SK-N-SH treated with all-trans-retinoic acid at 6 μM for 48 hours (cell line): ENCODE results near the gene TEX52.

Experiments
- ATAC-seq: fragments of 200-7000 bp; cut with Tn5 transposase; 3 replicates; pipeline ENCODE4 v1.9.1; 2020; ENCODE audit warnings: mild to moderate bottlenecking, moderate library complexity
- ARNTL ChIP-seq: fragments of 450-650 bp; formaldehyde crosslinking; IDR thresholded peaks from 2 replicates; pipeline ENCODE4 v1.5.0; 2020; ENCODE audit warnings: low read depth, mild to moderate bottlenecking, moderate library complexity, borderline replicate concordance
- BACH2 ChIP-seq: fragments of 250-450 bp; sonication (Bioruptor Pico); IDR thresholded peaks from 2 replicates; pipeline ENCODE4 v1.9.0; 2021; ENCODE audit warnings: mild to moderate bottlenecking, borderline replicate concordance
- ESRRG ChIP-seq: fragments of 250-450 bp; sonication (Bioruptor Pico); IDR thresholded peaks from 2 replicates; pipeline ENCODE4 v1.6.1; 2021; ENCODE audit warnings: mild to moderate bottlenecking
- ISL1 ChIP-seq: fragments of 250-450 bp; sonication (Bioruptor Pico); IDR thresholded peaks from 2 replicates; pipeline ENCODE4 v2.1.2; 2022; ENCODE audit warnings: mild to moderate bottlenecking, moderate library complexity
- OSR1 ChIP-seq: fragments of 250-450 bp; sonication (Bioruptor Pico); IDR thresholded peaks from 2 replicates; pipeline ENCODE4 v1.8.0; 2022; ENCODE audit warnings: moderate library complexity, mild to moderate bottlenecking, inconsistent platforms
- PPARA ChIP-seq: fragments of 250-450 bp; sonication (Bioruptor Pico); IDR thresholded peaks from 2 replicates; pipeline ENCODE4 v1.5.0; 2020; ENCODE audit warnings: mild to moderate bottlenecking, borderline replicate concordance
- RARB ChIP-seq: fragments of 250-450 bp; sonication (Bioruptor Pico); IDR thresholded peaks from 2 replicates; pipeline ENCODE4 v1.8.0; 2021; ENCODE audit warnings: mild to moderate bottlenecking, moderate library complexity
- SNAI2 ChIP-seq: fragments of 250-450 bp; sonication (Bioruptor Pico); IDR thresholded peaks from 2 replicates; pipeline ENCODE4 v1.5.0; 2020; ENCODE audit warnings: mild to moderate bottlenecking, moderate library complexity
- TCF4 ChIP-seq: fragments of 250-450 bp; sonication (Bioruptor Pico); IDR thresholded peaks from 2 replicates; pipeline ENCODE4 v1.8.0; 2021; ENCODE audit warnings: mild to moderate bottlenecking, moderate library complexity, borderline replicate concordance
- TOX ChIP-seq: fragments of 250-450 bp; sonication (Bioruptor Pico); IDR thresholded peaks from 2 replicates; pipeline ENCODE4 v1.8.0; 2021; ENCODE audit warnings: mild to moderate bottlenecking, moderate library complexity, borderline replicate concordance
- ZC3H10 ChIP-seq: fragments of 250-450 bp; sonication (Bioruptor Pico); IDR thresholded peaks from 2 replicates; pipeline ENCODE4 v1.5.1; 2021; ENCODE audit warnings: mild to moderate bottlenecking, moderate library complexity
- ZFP3 ChIP-seq: fragments of 250-450 bp; sonication (Bioruptor Pico); IDR thresholded peaks from 2 replicates; pipeline ENCODE4 v1.5.0; 2020; ENCODE audit warnings: mild to moderate bottlenecking, moderate library complexity
- ZFP30 ChIP-seq: fragments of 450-650 bp; formaldehyde crosslinking; IDR thresholded peaks from 2 replicates; pipeline ENCODE4 v1.5.0; 2022; ENCODE audit warnings: mild to moderate bottlenecking, moderate library complexity
- ZNF565 ChIP-seq: fragments of 450-650 bp; formaldehyde crosslinking; conservative IDR thresholded peaks from 2 replicates; pipeline ENCODE4 v1.5.0; 2020; ENCODE audit warnings: low read depth, mild to moderate bottlenecking, moderate library complexity
- ZNF70 ChIP-seq: fragments of 450-650 bp; formaldehyde crosslinking; IDR thresholded peaks from 2 replicates; pipeline ENCODE4 v1.5.0; 2020; ENCODE audit warnings: mild to moderate bottlenecking, moderate library complexity
- ZNF8 ChIP-seq: fragments of 450-650 bp; formaldehyde crosslinking; IDR thresholded peaks from 2 replicates; pipeline ENCODE4 v1.5.0; 2020; ENCODE audit warnings: mild to moderate bottlenecking, moderate library complexity
- TF ChIP-seq, protein P1 (sequence below): fragments of 250-450 bp; sonication (Bioruptor Pico); IDR thresholded peaks from 2 replicates; pipeline ENCODE4 v1.5.0; 2020; ENCODE audit warnings: mild to moderate bottlenecking, moderate library complexity
- TF ChIP-seq, protein P2 (sequence below): fragments of 250-450 bp; sonication (Bioruptor Pico); IDR thresholded peaks from 2 replicates; pipeline ENCODE4 v1.5.1; 2021; ENCODE audit warnings: mild to moderate bottlenecking, moderate library complexity
- TF ChIP-seq, protein P3 (sequence below): fragments of 250-450 bp; sonication (Bioruptor Pico); IDR thresholded peaks from 2 replicates; pipeline ENCODE4 v1.8.0; 2021; ENCODE audit warnings: low read depth, mild to moderate bottlenecking, moderate library complexity, borderline replicate concordance
- TF ChIP-seq, protein P4 (sequence below): fragments of 250-450 bp; sonication (Bioruptor Pico); IDR thresholded peaks from 2 replicates; pipeline ENCODE4 v1.5.1; 2020; ENCODE audit warnings: low read depth, mild to moderate bottlenecking, moderate library complexity

Gene TEX52

DNA sequence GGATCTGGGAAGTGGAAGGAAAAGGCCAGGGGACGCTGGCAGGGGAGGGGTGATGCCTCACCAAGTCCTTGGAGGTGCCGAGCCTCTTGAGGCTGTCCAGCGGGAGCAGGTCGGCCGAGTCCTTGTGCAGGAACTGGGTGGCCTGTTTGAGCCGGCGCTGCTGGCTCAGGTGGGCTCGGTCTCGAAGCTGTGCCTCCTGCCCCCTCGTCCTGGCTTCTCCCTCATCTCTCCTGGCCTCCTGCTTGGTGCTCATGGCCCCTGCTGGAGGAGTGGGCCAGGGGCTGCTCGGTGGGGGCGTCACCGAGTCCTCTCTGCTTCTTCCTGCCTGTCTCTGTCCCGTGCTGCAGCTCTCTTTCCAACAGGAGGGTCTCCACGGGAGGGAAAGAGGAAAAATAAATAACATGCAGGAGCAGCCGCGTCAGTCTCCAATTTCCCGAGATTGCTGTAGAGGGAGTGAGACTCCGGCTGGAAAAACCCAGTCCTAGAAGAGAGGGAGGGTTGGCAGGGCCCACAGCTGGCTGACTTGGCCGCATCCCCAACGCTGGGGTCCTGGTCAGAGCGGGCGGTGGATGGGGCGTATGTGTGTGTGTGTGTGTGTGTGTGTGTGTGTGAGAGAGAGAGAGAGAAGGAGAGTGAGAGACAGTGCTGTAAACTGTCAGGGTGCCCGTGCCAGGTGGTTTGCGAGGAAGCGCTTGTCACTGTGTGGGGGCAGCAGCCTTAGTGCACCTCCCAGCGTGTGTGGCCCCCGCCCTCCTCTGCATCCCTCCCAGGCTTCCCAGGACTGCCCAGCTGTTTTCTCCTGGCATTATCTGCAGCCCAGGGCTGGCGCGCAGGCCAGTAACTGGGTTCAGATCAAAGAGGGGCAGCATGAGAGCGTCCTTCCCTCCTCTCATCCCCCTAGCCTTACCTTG lies 22.0 kb downstream of the TEX52 start, which contains the start of gene NRIP2:
Gene NRIP2, minus strand, starts transcription at position 455 of the 911 bp plus-strand sequence. Its CDS starts 52 bp downstream, at position 403.
- peak; percentile 82 for ATAC-seq

DNA sequence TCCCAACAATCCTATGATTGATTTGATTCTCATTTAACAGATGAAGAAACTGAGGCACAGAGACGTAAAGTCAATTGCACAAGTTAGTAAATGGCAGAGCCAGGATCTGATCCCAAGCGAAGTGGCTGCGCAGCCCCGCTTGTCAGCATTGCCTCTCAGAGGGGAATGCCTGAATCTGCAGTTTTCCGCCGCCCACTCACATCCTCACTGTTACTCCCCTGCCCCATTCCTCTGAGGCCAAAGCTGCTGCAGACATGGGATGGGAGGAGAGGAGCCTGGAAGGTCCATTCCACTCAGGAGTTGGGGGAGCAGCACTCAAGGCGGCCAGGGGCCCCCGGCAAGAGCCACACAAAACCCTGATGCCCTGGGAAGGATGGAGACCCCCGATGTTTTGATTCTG lies 23.0 kb downstream of the TEX52 start:
- no peak for ATAC-seq
- TF ChIP-seq ZNF565 (CRISPR knock-in tag) (no peak), PPARA (CRISPR knock-in tag) (no peak), SNAI2 (CRISPR knock-in tag) (no peak), ZFP30 (CRISPR knock-in tag) (no peak)
- TF ChIP-seq, all 23 proteins: peak for 0

More for the DNA sequence above, 22.0 kb downstream of the TEX52 start, which contains the start of gene NRIP2:
- no peak for TF ChIP-seq ZNF565 (CRISPR knock-in tag)
- no peak for TF ChIP-seq OSR1 (CRISPR knock-in tag)
- TF ChIP-seq, protein P1, sequence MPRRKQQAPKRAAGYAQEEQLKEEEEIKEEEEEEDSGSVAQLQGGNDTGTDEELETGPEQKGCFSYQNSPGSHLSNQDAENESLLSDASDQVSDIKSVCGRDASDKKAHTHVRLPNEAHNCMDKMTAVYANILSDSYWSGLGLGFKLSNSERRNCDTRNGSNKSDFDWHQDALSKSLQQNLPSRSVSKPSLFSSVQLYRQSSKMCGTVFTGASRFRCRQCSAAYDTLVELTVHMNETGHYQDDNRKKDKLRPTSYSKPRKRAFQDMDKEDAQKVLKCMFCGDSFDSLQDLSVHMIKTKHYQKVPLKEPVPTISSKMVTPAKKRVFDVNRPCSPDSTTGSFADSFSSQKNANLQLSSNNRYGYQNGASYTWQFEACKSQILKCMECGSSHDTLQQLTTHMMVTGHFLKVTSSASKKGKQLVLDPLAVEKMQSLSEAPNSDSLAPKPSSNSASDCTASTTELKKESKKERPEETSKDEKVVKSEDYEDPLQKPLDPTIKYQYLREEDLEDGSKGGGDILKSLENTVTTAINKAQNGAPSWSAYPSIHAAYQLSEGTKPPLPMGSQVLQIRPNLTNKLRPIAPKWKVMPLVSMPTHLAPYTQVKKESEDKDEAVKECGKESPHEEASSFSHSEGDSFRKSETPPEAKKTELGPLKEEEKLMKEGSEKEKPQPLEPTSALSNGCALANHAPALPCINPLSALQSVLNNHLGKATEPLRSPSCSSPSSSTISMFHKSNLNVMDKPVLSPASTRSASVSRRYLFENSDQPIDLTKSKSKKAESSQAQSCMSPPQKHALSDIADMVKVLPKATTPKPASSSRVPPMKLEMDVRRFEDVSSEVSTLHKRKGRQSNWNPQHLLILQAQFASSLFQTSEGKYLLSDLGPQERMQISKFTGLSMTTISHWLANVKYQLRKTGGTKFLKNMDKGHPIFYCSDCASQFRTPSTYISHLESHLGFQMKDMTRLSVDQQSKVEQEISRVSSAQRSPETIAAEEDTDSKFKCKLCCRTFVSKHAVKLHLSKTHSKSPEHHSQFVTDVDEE, result peak; percentile 57; the same call in 1 of the 2 replicates
- TF ChIP-seq ARNTL (CRISPR knock-in tag), result no peak
- TF ChIP-seq, protein P2, sequence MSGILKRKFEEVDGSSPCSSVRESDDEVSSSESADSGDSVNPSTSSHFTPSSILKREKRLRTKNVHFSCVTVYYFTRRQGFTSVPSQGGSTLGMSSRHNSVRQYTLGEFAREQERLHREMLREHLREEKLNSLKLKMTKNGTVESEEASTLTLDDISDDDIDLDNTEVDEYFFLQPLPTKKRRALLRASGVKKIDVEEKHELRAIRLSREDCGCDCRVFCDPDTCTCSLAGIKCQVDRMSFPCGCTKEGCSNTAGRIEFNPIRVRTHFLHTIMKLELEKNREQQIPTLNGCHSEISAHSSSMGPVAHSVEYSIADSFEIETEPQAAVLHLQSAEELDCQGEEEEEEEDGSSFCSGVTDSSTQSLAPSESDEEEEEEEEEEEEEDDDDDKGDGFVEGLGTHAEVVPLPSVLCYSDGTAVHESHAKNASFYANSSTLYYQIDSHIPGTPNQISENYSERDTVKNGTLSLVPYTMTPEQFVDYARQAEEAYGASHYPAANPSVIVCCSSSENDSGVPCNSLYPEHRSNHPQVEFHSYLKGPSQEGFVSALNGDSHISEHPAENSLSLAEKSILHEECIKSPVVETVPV (CRISPR knock-in tag), result no peak
- peak; percentile 82 for TF ChIP-seq ZFP3 (CRISPR knock-in tag)
- peak; percentile 53; the same call in 1 of the 2 replicates for TF ChIP-seq TCF4 (CRISPR knock-in tag)

DNA sequence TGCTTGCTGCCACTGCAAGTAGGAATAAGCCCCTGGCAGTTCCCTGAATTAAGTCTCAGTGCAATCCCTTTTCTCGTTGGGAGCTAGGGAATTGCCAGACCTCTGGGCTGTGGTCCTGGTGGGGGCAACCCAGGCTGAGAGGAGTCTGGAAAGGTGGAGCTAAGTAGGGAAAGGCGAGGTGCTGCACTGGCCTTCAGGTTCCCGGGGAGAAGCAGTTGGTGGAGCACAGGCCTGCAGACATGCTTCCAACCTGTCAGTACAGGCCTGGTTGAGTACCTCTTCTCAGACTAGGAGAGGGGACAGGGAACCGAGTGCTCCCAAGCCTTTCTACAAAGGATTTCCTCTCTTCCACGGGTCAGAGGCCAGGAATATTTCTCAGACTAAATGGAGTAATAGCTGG lies 23.5 kb downstream of the TEX52 start:
- TF ChIP-seq, protein P1, result no peak
- TF ChIP-seq ZNF565 (CRISPR knock-in tag) (no peak), ARNTL (CRISPR knock-in tag) (no peak), ZNF8 (CRISPR knock-in tag) (no peak), ZC3H10 (CRISPR knock-in tag) (no peak), ESRRG (CRISPR knock-in tag) (no peak), RARB (CRISPR knock-in tag) (no peak), BACH2 (CRISPR knock-in tag) (no peak), TOX (no peak), OSR1 (CRISPR knock-in tag) (no peak), ZNF70 (CRISPR knock-in tag) (no peak), ISL1 (no peak), SNAI2 (CRISPR knock-in tag) (no peak), ZFP30 (CRISPR knock-in tag) (no peak)
- TF ChIP-seq, protein P2 (CRISPR knock-in tag), result no peak
- TF ChIP-seq, protein P3, sequence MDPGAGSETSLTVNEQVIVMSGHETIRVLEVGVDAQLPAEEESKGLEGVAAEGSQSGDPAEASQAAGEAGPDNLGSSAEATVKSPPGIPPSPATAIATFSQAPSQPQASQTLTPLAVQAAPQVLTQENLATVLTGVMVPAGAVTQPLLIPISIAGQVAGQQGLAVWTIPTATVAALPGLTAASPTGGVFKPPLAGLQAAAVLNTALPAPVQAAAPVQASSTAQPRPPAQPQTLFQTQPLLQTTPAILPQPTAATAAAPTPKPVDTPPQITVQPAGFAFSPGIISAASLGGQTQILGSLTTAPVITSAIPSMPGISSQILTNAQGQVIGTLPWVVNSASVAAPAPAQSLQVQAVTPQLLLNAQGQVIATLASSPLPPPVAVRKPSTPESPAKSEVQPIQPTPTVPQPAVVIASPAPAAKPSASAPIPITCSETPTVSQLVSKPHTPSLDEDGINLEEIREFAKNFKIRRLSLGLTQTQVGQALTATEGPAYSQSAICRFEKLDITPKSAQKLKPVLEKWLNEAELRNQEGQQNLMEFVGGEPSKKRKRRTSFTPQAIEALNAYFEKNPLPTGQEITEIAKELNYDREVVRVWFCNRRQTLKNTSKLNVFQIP (CRISPR knock-in tag), result no peak
- TF ChIP-seq, protein P4, sequence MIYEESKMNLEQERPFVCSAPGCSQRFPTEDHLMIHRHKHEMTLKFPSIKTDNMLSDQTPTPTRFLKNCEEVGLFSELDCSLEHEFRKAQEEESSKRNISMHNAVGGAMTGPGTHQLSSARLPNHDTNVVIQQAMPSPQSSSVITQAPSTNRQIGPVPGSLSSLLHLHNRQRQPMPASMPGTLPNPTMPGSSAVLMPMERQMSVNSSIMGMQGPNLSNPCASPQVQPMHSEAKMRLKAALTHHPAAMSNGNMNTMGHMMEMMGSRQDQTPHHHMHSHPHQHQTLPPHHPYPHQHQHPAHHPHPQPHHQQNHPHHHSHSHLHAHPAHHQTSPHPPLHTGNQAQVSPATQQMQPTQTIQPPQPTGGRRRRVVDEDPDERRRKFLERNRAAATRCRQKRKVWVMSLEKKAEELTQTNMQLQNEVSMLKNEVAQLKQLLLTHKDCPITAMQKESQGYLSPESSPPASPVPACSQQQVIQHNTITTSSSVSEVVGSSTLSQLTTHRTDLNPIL, result no peak
- no peak for ATAC-seq
